Measurements from ENCODE around the gene GPRASP3.
A peak's percentile ranks its signal among the peaks of the same experiment; 100 is the strongest.

The GPRASP3 gene

DNA sequence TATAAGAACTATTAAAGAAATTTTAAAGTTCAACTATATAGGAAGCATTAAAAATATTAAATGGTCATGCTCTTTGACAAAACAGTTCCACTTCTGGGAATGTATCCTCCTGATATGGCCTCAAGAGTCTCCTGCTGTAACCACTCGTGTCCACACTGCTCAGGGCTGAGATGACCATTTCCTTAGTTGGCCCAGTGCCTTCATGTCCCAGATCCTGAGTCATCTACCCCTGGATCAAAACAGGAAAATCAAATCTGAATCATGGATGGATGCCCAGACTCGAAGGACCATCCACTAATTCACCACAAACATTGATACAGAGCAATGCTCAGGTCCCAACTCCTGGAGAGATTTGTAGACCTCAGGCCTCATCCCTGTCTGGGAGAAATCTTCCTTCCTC is 44.7 kb downstream of the GPRASP3 start:
- no peak for FAIRE-seq

DNA sequence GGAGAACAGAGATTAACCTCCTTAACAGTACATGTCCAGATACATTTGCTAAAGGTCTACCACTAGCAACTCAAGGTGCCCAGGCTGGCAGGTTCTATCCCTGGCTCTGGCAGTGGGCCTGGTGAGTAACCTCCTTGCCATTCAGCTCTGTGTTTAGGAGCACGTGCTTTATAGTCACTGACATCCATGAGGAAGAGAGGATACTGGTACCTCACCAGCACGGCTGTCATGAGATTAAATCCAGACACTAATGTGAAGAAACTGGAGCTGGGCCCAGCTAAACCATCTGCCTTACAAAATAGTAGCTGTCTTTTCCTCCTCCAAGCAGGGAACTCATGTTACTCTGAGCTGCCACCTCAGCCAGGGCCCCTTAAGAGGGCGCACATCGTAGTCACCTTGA is 45.3 kb downstream of the GPRASP3 start:
- FAIRE-seq: no peak

GRCh38 chrX:102767287-102767686 is 46.7 kb downstream of the GPRASP3 start:
- FAIRE-seq: no peak

DNA sequence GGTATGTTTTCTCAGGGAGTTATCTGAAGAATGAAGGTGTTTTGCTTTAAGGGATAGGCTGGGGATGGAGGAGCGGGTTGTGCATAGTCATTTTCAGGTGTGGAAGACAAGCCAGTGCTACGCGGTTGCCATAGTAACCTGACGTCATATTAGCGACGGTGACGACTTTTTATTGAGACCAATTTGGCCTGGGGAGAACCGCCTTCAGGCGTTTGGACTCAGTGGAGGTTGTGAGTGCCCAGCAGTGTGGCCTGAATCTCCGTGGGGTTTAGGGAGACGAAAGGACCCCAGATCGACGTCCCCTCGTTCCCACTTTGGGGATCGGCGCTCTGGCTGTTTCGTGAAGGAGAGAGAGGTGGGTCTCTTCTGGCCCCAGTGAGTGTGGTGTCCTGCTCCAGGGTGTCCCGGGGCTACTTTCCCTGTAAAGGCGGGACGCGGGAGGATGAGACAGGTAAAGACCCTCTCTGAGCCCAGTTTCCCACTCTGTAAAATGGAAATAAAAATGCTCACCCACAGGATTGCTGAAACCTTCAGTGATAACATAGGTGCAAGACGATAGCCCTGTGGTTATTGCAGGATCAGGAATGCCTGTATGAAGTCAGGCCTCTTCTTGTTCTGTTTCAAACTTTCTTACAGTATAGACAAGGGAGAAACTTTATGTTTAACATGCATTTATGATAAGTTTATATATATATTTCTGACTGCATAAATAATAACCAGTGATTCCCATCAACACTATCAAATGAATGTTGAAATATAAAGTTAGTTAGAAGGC is 48.6 kb downstream of the GPRASP3 start:
- peak; percentile 97 for FAIRE-seq

All from G401.6 (cell line).